B cell (primary cell): ENCODE measurements around the gene CCDC152.

Experiments used
- CTCF ChIP-seq: fragments of 200-600 bp; IDR thresholded peaks from one replicate; pipeline ENCODE4 v1.8.0; 2022; ENCODE audit warnings: antibody characterized with exemption, mild to moderate bottlenecking
- EZH2 ChIP-seq: IDR thresholded peaks from 2 replicates; pipeline ENCODE4 v1.6.1; 2012; ENCODE audit warnings: borderline replicate concordance, low read depth, mild to moderate bottlenecking, moderate library complexity, low read length; ENCODE audit not compliant: insufficient read depth, poor library complexity, severe bottlenecking

- TF ChIP-seq CTCF = no peak
- TF ChIP-seq EZH2 = no peak
These were observed 56.0 kb downstream of the CCDC152 start for GRCh38 chr5:42812620-42813019.
